NCI-H146 (cell line): Measurements from ENCODE around the gene TCERG1.
A peak's percentile ranks its signal among the peaks of the same experiment; 100 is the strongest.
"Not testable (repeated sequence)": the region's sequence is repeated elsewhere in the genome, so short reads cannot be mapped to it uniquely, and the experiment has no call there.

Experiments used
- DNase-seq: peaks from one replicate; lab custom pipeline; 2025; lab: John Stamatoyannopoulos, UW

The TCERG1 gene

GRCh38 chr5:146521403-146522106 lies 74.4 kb downstream of the TCERG1 start:
- DNase-seq: no peak

GRCh38 chr5:146523698-146524097 lies 76.6 kb downstream of the TCERG1 start:
- no peak for DNase-seq

GRCh38 chr5:146527785-146528184 lies 80.7 kb downstream of the TCERG1 start:
- no peak for DNase-seq

- DNase-seq: no peak
Measured at GRCh38 chr5:146528236-146528635, 81.1 kb downstream of the TCERG1 start.

GRCh38 chr5:146529984-146530383 lies 82.9 kb downstream of the TCERG1 start:
- no peak for DNase-seq

GRCh38 chr5:146533260-146533857 lies 86.2 kb downstream of the TCERG1 start:
- DNase-seq: peak; percentile 65

- no peak for DNase-seq
Measured at GRCh38 chr5:146533882-146534281, 86.7 kb downstream of the TCERG1 start.

GRCh38 chr5:146538432-146538831 lies 91.3 kb downstream of the TCERG1 start:
- DNase-seq: no peak

GRCh38 chr5:146539973-146540372 lies 92.8 kb downstream of the TCERG1 start:
- no peak for DNase-seq

- DNase-seq: no peak
Measured at GRCh38 chr5:146540414-146540813, 93.3 kb downstream of the TCERG1 start.

GRCh38 chr5:146541958-146542849 lies 95.1 kb downstream of the TCERG1 start:
- DNase-seq: peak; percentile 63

GRCh38 chr5:146544232-146544631 lies 97.1 kb downstream of the TCERG1 start:
- no peak for DNase-seq

GRCh38 chr5:146548781-146549449 lies 101.8 kb downstream of the TCERG1 start:
- no peak for DNase-seq

- no peak for DNase-seq
Measured at GRCh38 chr5:146549615-146550014, 102.5 kb downstream of the TCERG1 start.

- DNase-seq: no peak
Measured at GRCh38 chr5:146553446-146553845, 106.3 kb downstream of the TCERG1 start.

- DNase-seq: not testable (repeated sequence)
Measured at GRCh38 chr5:146556884-146557283, 109.8 kb downstream of the TCERG1 start.

GRCh38 chr5:146560205-146560812 lies 113.2 kb downstream of the TCERG1 start:
- DNase-seq: no peak
